Embryonic facial prominence (tissue), 1 donor: ENCODE measurements around the gene METTL25.

Experiments used
- DNase-seq: peaks from one replicate; pipeline ENCODE4 v3.0.0-alpha.2; 2016; ENCODE audit errors: extremely low spot score

METTL25 gene

GRCh38 chr12:82406651-82407050, 48.3 kb downstream of the METTL25 start:
- DNase-seq, result no peak

GRCh38 chr12:82407481-82407880, 49.2 kb downstream of the METTL25 start:
- DNase-seq, result no peak

GRCh38 chr12:82408844-82409243, 50.5 kb downstream of the METTL25 start:
- DNase-seq, result no peak

GRCh38 chr12:82411546-82412230, 53.4 kb downstream of the METTL25 start:
- no peak for DNase-seq

GRCh38 chr12:82412246-82412645, 53.9 kb downstream of the METTL25 start:
- no peak for DNase-seq

GRCh38 chr12:82414044-82414443, 55.7 kb downstream of the METTL25 start:
- DNase-seq, result no peak

- no peak for DNase-seq
These were observed 56.6 kb downstream of the METTL25 start for GRCh38 chr12:82414926-82415325.

- DNase-seq, result no peak
These were observed 57.1 kb downstream of the METTL25 start for GRCh38 chr12:82415402-82415801.

- DNase-seq, result no peak
These were observed 66.9 kb downstream of the METTL25 start for GRCh38 chr12:82425241-82425640.

- DNase-seq, result no peak
These were observed 67.8 kb downstream of the METTL25 start for GRCh38 chr12:82426081-82426480.

- DNase-seq, result no peak
These were observed 68.3 kb downstream of the METTL25 start for GRCh38 chr12:82426586-82426985.

GRCh38 chr12:82430541-82431145, 72.3 kb downstream of the METTL25 start:
- no peak for DNase-seq

- no peak for DNase-seq
These were observed 76.1 kb downstream of the METTL25 start for GRCh38 chr12:82434392-82434911.

GRCh38 chr12:82436354-82436753, 78.0 kb downstream of the METTL25 start:
- DNase-seq, result no peak

- no peak for DNase-seq
These were observed 79.4 kb downstream of the METTL25 start for GRCh38 chr12:82437744-82438143.

GRCh38 chr12:82438356-82438755, 80.0 kb downstream of the METTL25 start:
- DNase-seq, result no peak

GRCh38 chr12:82440885-82441284, 82.6 kb downstream of the METTL25 start:
- no peak for DNase-seq

- no peak for DNase-seq
These were observed 90.7 kb downstream of the METTL25 start for GRCh38 chr12:82448911-82449578.

GRCh38 chr12:82456633-82457032, 98.3 kb downstream of the METTL25 start:
- no peak for DNase-seq

GRCh38 chr12:82458101-82458500, 99.8 kb downstream of the METTL25 start:
- no peak for DNase-seq

GRCh38 chr12:82461393-82461792, 103.1 kb downstream of the METTL25 start:
- no peak for DNase-seq

GRCh38 chr12:82461836-82462235, 103.5 kb downstream of the METTL25 start:
- DNase-seq, result no peak

- no peak for DNase-seq
These were observed 110.2 kb downstream of the METTL25 start for GRCh38 chr12:82468563-82468962.
